Posterior cingulate gyrus (tissue), 11 donors: Measurements from ENCODE around the gene CAB39L.
"Not testable (repeated sequence)": the region's sequence is repeated elsewhere in the genome, so short reads cannot be mapped to it uniquely, and the experiment has no call there.

ENCODE experiments used
- DNase-seq, 10 donors: peaks; one replicate each; pipeline versions ENCODE4 v3.0.0 to v3.0.0-alpha.2; 2020 to 2021; ENCODE audit warnings: mixed read lengths in 3 of 10
- intact Hi-C: fragments of 100-400 bp; cut with DNase I; formaldehyde crosslinking; loops from one replicate; pipeline ENCODE4 v1.15.1; 2023

The CAB39L gene

GRCh38 chr13:49353908-49354307, 90.0 kb downstream of the CAB39L start:
- intact Hi-C loops: no loop called here
- no peak for DNase-seq

GRCh38 chr13:49351871-49352270, 92.0 kb downstream of the CAB39L start:
- DNase-seq: no peak
- intact Hi-C loops: no loop called here

GRCh38 chr13:49348751-49349150, 95.1 kb downstream of the CAB39L start:
- no peak for DNase-seq

GRCh38 chr13:49347650-49348385, 96.0 kb downstream of the CAB39L start:
- intact Hi-C loops: no loop called here
- no peak for DNase-seq

More at GRCh38 chr13:49348751-49349150, 95.1 kb downstream of the CAB39L start:
- intact Hi-C loops: no loop called here

GRCh38 chr13:49346460-49346859, 97.4 kb downstream of the CAB39L start:
- intact Hi-C loops: no loop called here
- DNase-seq: no peak

- no peak for DNase-seq
- intact Hi-C loops: no loop called here
Observed at GRCh38 chr13:49343731-49344130, 100.1 kb downstream of the CAB39L start.

- no peak for DNase-seq
- intact Hi-C loops: no loop called here
Observed at GRCh38 chr13:49343255-49343654, 100.6 kb downstream of the CAB39L start.

GRCh38 chr13:49342454-49342853, 101.4 kb downstream of the CAB39L start:
- intact Hi-C loops: no loop called here

GRCh38 chr13:49341941-49342340, 101.9 kb downstream of the CAB39L start:
- DNase-seq: no peak
- intact Hi-C loops: no loop called here

More at GRCh38 chr13:49342454-49342853, 101.4 kb downstream of the CAB39L start:
- no peak for DNase-seq

- intact Hi-C loops: no loop called here
- DNase-seq: no peak
Observed at GRCh38 chr13:49341517-49341916, 102.3 kb downstream of the CAB39L start.

- intact Hi-C loops: no loop called here
- DNase-seq: no peak
Observed at GRCh38 chr13:49340161-49340560, 103.7 kb downstream of the CAB39L start.

- no peak for DNase-seq
- intact Hi-C loops: no loop called here
Observed at GRCh38 chr13:49336655-49337054, 107.2 kb downstream of the CAB39L start.

- intact Hi-C loops: no loop called here
Observed at GRCh38 chr13:49330546-49330864, 113.4 kb downstream of the CAB39L start.

GRCh38 chr13:49329831-49330545, 113.9 kb downstream of the CAB39L start:
- DNase-seq: no peak
- intact Hi-C loops: no loop called here

More at GRCh38 chr13:49330546-49330864, 113.4 kb downstream of the CAB39L start:
- no peak for DNase-seq

- DNase-seq, intact Hi-C loops: not testable (repeated sequence)
Observed at GRCh38 chr13:49327145-49327544, 116.7 kb downstream of the CAB39L start.

GRCh38 chr13:49326222-49326917, 117.5 kb downstream of the CAB39L start:
- DNase-seq: no peak

GRCh38 chr13:49323344-49323743, 120.5 kb downstream of the CAB39L start:
- intact Hi-C loops: no loop called here
- peak in 1 of 10 donors; percentile 68 for DNase-seq

More at GRCh38 chr13:49326222-49326917, 117.5 kb downstream of the CAB39L start:
- intact Hi-C loops: no loop called here

GRCh38 chr13:49322702-49323101, 121.2 kb downstream of the CAB39L start:
- intact Hi-C loops: no loop called here
- no peak for DNase-seq

- intact Hi-C loops: no loop called here
- no peak for DNase-seq
Observed at GRCh38 chr13:49320975-49321374, 122.9 kb downstream of the CAB39L start.

GRCh38 chr13:49319951-49320350, 123.9 kb downstream of the CAB39L start:
- intact Hi-C loops: no loop called here
- DNase-seq: no peak

- no peak for DNase-seq
- intact Hi-C loops: no loop called here
Observed at GRCh38 chr13:49319551-49319950, 124.3 kb downstream of the CAB39L start.
